HEK293T (cell line): ENCODE measurements around the gene MEGF8.

Experiments used
- ELF4 ChIP-seq: fragments of 450-650 bp; IDR thresholded peaks from 2 replicates; pipeline ENCODE4 v1.6.1; 2017; ENCODE audit warnings: antibody characterized with exemption
- FOXA1 ChIP-seq: fragments of 450-650 bp; IDR thresholded peaks from 2 replicates; pipeline ENCODE4 v1.6.1; 2016; ENCODE audit warnings: mild to moderate bottlenecking
- FOXM1 ChIP-seq: fragments of 450-650 bp; IDR thresholded peaks from 2 replicates; pipeline ENCODE4 v1.6.1; 2017; ENCODE audit warnings: mild to moderate bottlenecking, borderline replicate concordance
- SP1 ChIP-seq: fragments of 450-650 bp; IDR thresholded peaks from 2 replicates; pipeline ENCODE4 v1.6.1; 2017
- TARDBP ChIP-seq: fragments of 450-650 bp; IDR thresholded peaks from 2 replicates; pipeline ENCODE4 v1.6.1; 2016
- ZNF384 ChIP-seq: fragments of 450-650 bp; IDR thresholded peaks from 2 replicates; pipeline ENCODE4 v1.6.1; 2016

DNA sequence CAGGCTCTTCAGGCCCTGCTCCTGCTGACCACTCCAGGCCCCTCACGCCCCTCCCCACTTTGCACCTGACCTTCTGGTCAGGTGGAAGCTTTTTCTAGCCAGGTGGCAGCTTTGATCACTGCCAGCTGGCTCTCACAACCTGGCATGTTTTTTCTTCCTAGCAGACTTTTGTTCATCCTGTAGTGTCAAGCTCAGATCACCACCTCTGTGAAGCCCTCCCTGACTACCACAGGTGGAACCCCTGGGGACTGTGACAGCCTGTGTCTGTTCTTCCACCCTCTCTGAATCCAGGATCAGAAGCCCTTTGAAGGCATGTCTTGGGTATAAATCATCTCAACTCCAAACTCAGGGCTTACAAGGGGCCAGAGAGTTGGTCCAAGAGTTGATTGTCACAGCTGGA is 75.0 kb downstream of the MEGF8 start:
- TF ChIP-seq FOXM1 (no peak), ZNF384 (no peak), SP1 (no peak), TARDBP (no peak), FOXA1 (no peak), ELF4 (no peak)
